Colonic mucosa (tissue), 4 donors: ENCODE data around the gene CCDC69. TPM values are rescaled to one million over a fixed set of nuclear protein-coding genes. Genes with fewer than 3 reads are reported as not detected.

Experiments
- DNase-seq: peaks from one replicate; pipeline ENCODE4 v3.0.0-alpha.2; 2020
- H3K27ac ChIP-seq: fragments of 200-600 bp; one replicate; pipeline ENCODE4 v1.8.0; 2021
- H3K27me3 ChIP-seq: fragments of 200-600 bp; one replicate; pipeline ENCODE4 v1.8.0; 2021
- H3K36me3 ChIP-seq: fragments of 200-600 bp; one replicate; pipeline ENCODE4 v1.8.0; 2021
- H3K4me1 ChIP-seq: fragments of 200-600 bp; one replicate; pipeline ENCODE4 v1.8.0; 2021; ENCODE audit warnings: mild to moderate bottlenecking
- H3K4me3 ChIP-seq: fragments of 200-600 bp; one replicate; pipeline ENCODE4 v1.8.0; 2021
- H3K9ac ChIP-seq, 2 donors: one replicate each; pipeline ENCODE4 v1.7.0; 2013; ENCODE audit warnings: control low read depth in 2 of 2, low read depth in 2 of 2, low read length in 2 of 2
- H3K9me3 ChIP-seq: fragments of 200-600 bp; one replicate; pipeline ENCODE4 v1.8.0; 2021
- intact Hi-C: fragments of 100-400 bp; cut with DNase I; formaldehyde crosslinking; loops from one replicate; pipeline ENCODE4 v1.14.1; 2022
- total RNA-seq, 2 donors: library from RNA; stranded (reverse); fragmentation: NEBNext Ultra II Directional in 1 of 2; extraction: Animal tissue kit (Norgen Biotek cat#: 25700) in 1 of 2; gene quantifications; one replicate each; pipeline ENCODE4 v1.2.1, GENCODE V29; 2021
- TF ChIP-seq, protein P1 (sequence below): fragments of 200-600 bp; IDR thresholded peaks from one replicate; pipeline ENCODE4 v1.8.0; 2022; ENCODE audit warnings: antibody characterized with exemption, mild to moderate bottlenecking
- donor health status: healthy.
- donor health status: DM: no; HTN: no; CAD: no.
- donor health status: DM: no; HTN: no; CAD: no.

CCDC69 gene
- total RNA-seq, 2 donors from 2014 or later: 4.2 to 23.8 TPM

DNA sequence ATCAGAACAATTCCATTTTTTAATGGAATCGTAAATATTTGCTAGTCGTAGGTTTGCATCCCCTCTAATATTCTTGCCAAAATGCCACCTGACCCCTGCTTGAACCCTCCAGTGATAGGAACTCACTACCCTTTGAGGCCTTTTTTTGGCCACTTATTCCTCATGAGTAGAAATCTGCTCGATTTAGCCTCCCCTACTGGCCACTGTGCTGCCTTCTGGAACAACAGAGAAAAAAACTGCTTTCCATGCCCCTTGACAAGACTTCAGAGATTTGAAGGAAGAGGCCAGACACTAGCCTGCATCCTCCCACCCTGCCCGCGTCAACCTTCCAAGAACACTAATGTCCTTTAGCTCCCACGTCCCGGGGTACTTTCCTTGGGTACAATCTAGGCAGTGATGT, 4.1 kb downstream of the CCDC69 start:
- Histone ChIP-seq H3K27me3 (no peaks in the 10 kb centered on the region), H3K4me1 (no peaks in the 10 kb centered on the region), H3K9ac (no peak overlapping the region), H3K36me3 (no peaks in the 10 kb centered on the region), H3K27ac (no peak overlapping the region), H3K4me3 (no peak overlapping the region), H3K9me3 (no peaks in the 10 kb centered on the region)
- no peak for DNase-seq
- TF ChIP-seq, protein P1, sequence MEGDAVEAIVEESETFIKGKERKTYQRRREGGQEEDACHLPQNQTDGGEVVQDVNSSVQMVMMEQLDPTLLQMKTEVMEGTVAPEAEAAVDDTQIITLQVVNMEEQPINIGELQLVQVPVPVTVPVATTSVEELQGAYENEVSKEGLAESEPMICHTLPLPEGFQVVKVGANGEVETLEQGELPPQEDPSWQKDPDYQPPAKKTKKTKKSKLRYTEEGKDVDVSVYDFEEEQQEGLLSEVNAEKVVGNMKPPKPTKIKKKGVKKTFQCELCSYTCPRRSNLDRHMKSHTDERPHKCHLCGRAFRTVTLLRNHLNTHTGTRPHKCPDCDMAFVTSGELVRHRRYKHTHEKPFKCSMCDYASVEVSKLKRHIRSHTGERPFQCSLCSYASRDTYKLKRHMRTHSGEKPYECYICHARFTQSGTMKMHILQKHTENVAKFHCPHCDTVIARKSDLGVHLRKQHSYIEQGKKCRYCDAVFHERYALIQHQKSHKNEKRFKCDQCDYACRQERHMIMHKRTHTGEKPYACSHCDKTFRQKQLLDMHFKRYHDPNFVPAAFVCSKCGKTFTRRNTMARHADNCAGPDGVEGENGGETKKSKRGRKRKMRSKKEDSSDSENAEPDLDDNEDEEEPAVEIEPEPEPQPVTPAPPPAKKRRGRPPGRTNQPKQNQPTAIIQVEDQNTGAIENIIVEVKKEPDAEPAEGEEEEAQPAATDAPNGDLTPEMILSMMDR: no peak
- intact Hi-C loops: no loop called here

DNA sequence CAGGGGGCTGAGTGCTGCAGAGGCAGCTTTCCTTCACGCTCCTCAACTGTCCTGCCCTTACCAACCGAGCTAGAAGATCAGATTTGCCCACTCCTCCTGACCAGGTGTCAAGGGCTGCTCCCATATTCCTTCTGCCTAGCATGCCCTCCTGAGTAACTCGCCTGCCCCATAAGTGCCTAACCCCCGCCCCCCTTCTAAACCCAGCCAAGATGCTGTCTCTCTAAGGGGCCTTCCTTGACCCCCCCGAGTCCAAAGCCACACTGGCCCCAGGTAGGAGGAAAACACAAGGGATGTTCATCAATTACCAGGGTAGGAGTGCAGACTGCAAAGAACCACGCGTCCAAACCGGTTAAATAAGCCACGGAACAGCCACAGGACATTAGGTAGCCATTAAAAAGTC, 4.8 kb downstream of the CCDC69 start:
- Histone ChIP-seq H3K36me3 (no peaks in the 10 kb centered on the region), H3K4me1 (no peaks in the 10 kb centered on the region), H3K9me3 (no peaks in the 10 kb centered on the region), H3K27ac (no peak overlapping the region), H3K27me3 (no peaks in the 10 kb centered on the region), H3K4me3 (no peak overlapping the region), H3K9ac (peak overlapping the region in 1 of 2 donors; percentile 0)
- DNase-seq: no peak
- intact Hi-C loops: no loop called here
- TF ChIP-seq, protein P1: no peak

DNA sequence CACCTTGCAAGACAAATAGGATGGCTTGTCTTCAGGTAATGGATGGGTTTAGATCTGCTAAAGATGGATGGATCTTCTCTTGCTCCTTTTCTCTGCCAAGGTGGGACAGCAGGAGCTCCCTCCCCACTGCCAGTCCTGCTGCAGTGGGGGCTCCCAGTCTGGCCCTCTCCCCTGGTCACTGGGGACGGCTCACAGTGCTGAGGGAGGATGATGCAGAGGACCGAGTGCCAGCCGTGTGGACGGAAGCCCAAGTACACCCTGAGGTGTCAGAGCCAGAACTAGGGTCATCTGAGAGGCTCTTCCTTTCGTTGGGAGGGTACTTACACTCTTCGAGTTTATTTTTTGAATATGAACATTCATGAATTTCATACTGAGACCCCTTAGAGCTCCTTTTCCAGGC, 5.7 kb downstream of the CCDC69 start:
- intact Hi-C loops: no loop called here
- Histone ChIP-seq H3K27ac (no peak overlapping the region), H3K27me3 (no peaks in the 10 kb centered on the region), H3K9ac (no peak overlapping the region), H3K4me1 (no peaks in the 10 kb centered on the region), H3K4me3 (no peak overlapping the region), H3K9me3 (no peaks in the 10 kb centered on the region), H3K36me3 (no peaks in the 10 kb centered on the region)
- no peak for DNase-seq
- TF ChIP-seq, protein P1: no peak

DNA sequence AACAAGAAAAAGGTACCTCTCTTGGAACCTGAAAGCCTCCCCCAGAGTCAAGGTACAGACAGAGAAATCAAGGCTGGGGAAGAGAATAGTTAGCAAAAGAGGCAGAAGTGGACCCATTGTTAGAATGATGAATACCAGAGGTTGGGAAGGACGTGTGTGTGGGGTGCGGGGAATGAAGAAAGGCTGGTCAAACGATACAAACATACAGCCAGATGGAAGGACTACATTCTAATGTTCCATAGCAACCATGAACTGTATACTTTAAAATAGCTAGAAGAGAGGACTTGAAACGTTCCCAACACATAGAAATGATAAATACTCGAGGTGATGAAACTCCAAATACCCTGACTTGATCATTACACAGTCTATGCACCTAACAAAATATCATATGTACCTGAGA, 7.1 kb downstream of the CCDC69 start:
- no peaks in the 10 kb centered on the region for H3K27me3 ChIP-seq
- no peak for DNase-seq
- H3K4me1 ChIP-seq: no peaks in the 10 kb centered on the region
- H3K9me3 ChIP-seq: no peaks in the 10 kb centered on the region
- TF ChIP-seq, protein P1: no peak
- no peaks in the 10 kb centered on the region for H3K36me3 ChIP-seq
- H3K9ac ChIP-seq: no peak overlapping the region
- H3K27ac ChIP-seq: no peak overlapping the region
- intact Hi-C loops: no loop called here
- H3K4me3 ChIP-seq: no peak overlapping the region

DNA sequence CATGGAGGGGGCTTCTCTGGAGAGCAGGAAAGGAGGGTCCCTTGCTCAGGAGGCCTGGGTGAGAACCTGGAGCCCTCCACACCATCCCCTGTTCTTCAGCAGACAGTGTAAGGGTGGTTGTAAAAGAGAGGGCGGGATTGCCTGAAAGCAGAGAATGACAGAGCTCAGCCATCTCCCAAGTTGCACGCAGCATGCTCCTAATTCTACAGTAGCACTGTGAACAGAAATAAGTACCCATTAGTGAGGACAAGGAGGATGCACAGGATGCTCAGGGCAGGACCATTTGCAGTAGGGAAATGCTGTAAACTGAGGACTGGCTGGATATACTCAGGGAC, 8.4 kb downstream of the CCDC69 start:
- no peak for DNase-seq
- Histone ChIP-seq H3K9ac (peak overlapping the region in 1 of 2 donors; percentile 12), H3K9me3 (no peaks in the 10 kb centered on the region), H3K27ac (peak overlapping the region; percentile 70), H3K4me1 (no peaks in the 10 kb centered on the region), H3K36me3 (no peaks in the 10 kb centered on the region), H3K4me3 (no peak overlapping the region), H3K27me3 (no peaks in the 10 kb centered on the region)
- intact Hi-C loops: no loop called here
- TF ChIP-seq, protein P1: no peak
